Neuronal stem cell (in vitro differentiated cells): Measurements from ENCODE around the gene MICALL2.

Source experiments
- DNase-seq: peaks from one replicate; pipeline ENCODE4 v3.0.0-alpha.2; 2013; ENCODE audit warnings: low spot score
- H2AFZ ChIP-seq: one replicate; pipeline ENCODE4 v1.6.1; 2013; ENCODE audit warnings: mild to moderate bottlenecking, low read length, inconsistent platforms
- H2AK5ac ChIP-seq: 2 replicates; pipeline ENCODE4 v1.6.1; 2013; ENCODE audit warnings: low read depth, mild to moderate bottlenecking, inconsistent platforms, low read length, moderate library complexity, mixed read lengths
- H2BK120ac ChIP-seq: 2 replicates; pipeline ENCODE4 v1.6.1; 2013; ENCODE audit warnings: low read depth, mild to moderate bottlenecking, inconsistent platforms, low read length, moderate library complexity, mixed read lengths
- H2BK12ac ChIP-seq: one replicate; pipeline ENCODE4 v1.6.1; 2013; ENCODE audit warnings: low read length, inconsistent platforms
- H2BK15ac ChIP-seq: 2 replicates; pipeline ENCODE4 v1.6.1; 2013; ENCODE audit warnings: mild to moderate bottlenecking, low read length, inconsistent platforms, mixed read lengths
- H2BK5ac ChIP-seq: one replicate; pipeline ENCODE4 v1.6.1; 2013; ENCODE audit warnings: inconsistent platforms, mild to moderate bottlenecking, low read length, moderate library complexity
- H3K14ac ChIP-seq: one replicate; pipeline ENCODE4 v1.6.1; 2013; ENCODE audit warnings: low read length, inconsistent platforms
- H3K18ac ChIP-seq: 2 replicates; pipeline ENCODE4 v1.6.1; 2013; ENCODE audit warnings: low read length, inconsistent platforms
- H3K23ac ChIP-seq: 2 replicates; pipeline ENCODE4 v1.6.1; 2013; ENCODE audit warnings: low read depth, mild to moderate bottlenecking, mixed read lengths, low read length, inconsistent platforms; ENCODE audit not compliant: poor library complexity
- H3K27ac ChIP-seq: replicated peaks from 3 replicates; pipeline ENCODE4 v1.5.1; 2013; ENCODE audit warnings: low read length, inconsistent platforms
- H3K27me3 ChIP-seq, 3 experiments: 2 replicates each; pipeline ENCODE4 v1.6.1; 2013; ENCODE audit warnings: low read length in 3 of 3, mild to moderate bottlenecking in 2 of 3, inconsistent platforms in 1 of 3, low read depth in 1 of 3, mixed read lengths in 1 of 3, moderate library complexity in 1 of 3; ENCODE audit not compliant: control insufficient read depth in 3 of 3, insufficient read depth in 3 of 3
- H3K36me3 ChIP-seq, 2 donors: replicated peaks in 1 of 2; 2 replicates each; pipeline ENCODE4 v1.6.1; 2013; ENCODE audit warnings: low read length in 2 of 2; ENCODE audit not compliant: control insufficient read depth in 2 of 2, insufficient read depth in 2 of 2
- H3K4ac ChIP-seq: 2 replicates; pipeline ENCODE4 v1.6.1; 2013; ENCODE audit warnings: inconsistent platforms, mild to moderate bottlenecking, low read length, moderate library complexity
- H3K4me1 ChIP-seq, 2 donors: 1 replicate in 1 of 2; 2 replicates in 1 of 2; pipeline ENCODE4 v1.6.1; 2013; ENCODE audit warnings: low read length in 2 of 2, low read depth in 1 of 2; ENCODE audit not compliant: control insufficient read depth in 2 of 2, insufficient read depth in 1 of 2
- H3K4me2 ChIP-seq: one replicate; pipeline ENCODE4 v1.6.1; 2013; ENCODE audit warnings: mild to moderate bottlenecking, low read length, inconsistent platforms; ENCODE audit not compliant: insufficient read depth, poor library complexity, severe bottlenecking
- H3K4me3 ChIP-seq, 2 donors: 2 replicates each; pipeline ENCODE4 v1.5.1; 2013; ENCODE audit warnings: low read length in 2 of 2, mild to moderate bottlenecking in 2 of 2, inconsistent platforms in 1 of 2, moderate library complexity in 1 of 2
- H3K79me1 ChIP-seq: one replicate; pipeline ENCODE4 v1.6.1; 2013; ENCODE audit warnings: low read depth, mild to moderate bottlenecking, inconsistent platforms, low read length, moderate library complexity
- H3K9ac ChIP-seq: one replicate; pipeline ENCODE4 v1.6.1; 2013; ENCODE audit warnings: mild to moderate bottlenecking, low read depth, low read length, inconsistent platforms; ENCODE audit not compliant: poor library complexity
- H3K9me3 ChIP-seq, 2 donors: replicated peaks in 1 of 2; 2 replicates each; pipeline versions ENCODE3 to v1.6.1; 2013; ENCODE audit warnings: low read length in 2 of 2, mild to moderate bottlenecking in 2 of 2, inconsistent platforms in 1 of 2, low read depth in 1 of 2, mixed read lengths in 1 of 2, moderate library complexity in 1 of 2; ENCODE audit not compliant: control insufficient read depth in 2 of 2, insufficient read depth in 1 of 2
- H4K8ac ChIP-seq: one replicate; pipeline ENCODE4 v1.6.1; 2013; ENCODE audit warnings: low read depth, mild to moderate bottlenecking, inconsistent platforms, low read length, moderate library complexity
- H4K91ac ChIP-seq: one replicate; pipeline ENCODE4 v1.6.1; 2013; ENCODE audit warnings: low read length, low read depth, mild to moderate bottlenecking, inconsistent platforms; ENCODE audit not compliant: poor library complexity
- WGBS, 2 donors: extraction: QIAGEN DNeasy Blood & Tissue Kit; methylation state at CpG; one replicate each; pipeline ENCODE4 v1.1.7; 2013; ENCODE audit warnings: missing lambda C conversion rate in 2 of 2, mixed read lengths in 1 of 2; ENCODE audit not compliant: insufficient read length in 2 of 2, insufficient replicate concordance in 1 of 2; ENCODE audit errors: extremely low coverage in 2 of 2; 5-methylcytosine and 5-hydroxymethylcytosine counted together

The MICALL2 gene

DNA sequence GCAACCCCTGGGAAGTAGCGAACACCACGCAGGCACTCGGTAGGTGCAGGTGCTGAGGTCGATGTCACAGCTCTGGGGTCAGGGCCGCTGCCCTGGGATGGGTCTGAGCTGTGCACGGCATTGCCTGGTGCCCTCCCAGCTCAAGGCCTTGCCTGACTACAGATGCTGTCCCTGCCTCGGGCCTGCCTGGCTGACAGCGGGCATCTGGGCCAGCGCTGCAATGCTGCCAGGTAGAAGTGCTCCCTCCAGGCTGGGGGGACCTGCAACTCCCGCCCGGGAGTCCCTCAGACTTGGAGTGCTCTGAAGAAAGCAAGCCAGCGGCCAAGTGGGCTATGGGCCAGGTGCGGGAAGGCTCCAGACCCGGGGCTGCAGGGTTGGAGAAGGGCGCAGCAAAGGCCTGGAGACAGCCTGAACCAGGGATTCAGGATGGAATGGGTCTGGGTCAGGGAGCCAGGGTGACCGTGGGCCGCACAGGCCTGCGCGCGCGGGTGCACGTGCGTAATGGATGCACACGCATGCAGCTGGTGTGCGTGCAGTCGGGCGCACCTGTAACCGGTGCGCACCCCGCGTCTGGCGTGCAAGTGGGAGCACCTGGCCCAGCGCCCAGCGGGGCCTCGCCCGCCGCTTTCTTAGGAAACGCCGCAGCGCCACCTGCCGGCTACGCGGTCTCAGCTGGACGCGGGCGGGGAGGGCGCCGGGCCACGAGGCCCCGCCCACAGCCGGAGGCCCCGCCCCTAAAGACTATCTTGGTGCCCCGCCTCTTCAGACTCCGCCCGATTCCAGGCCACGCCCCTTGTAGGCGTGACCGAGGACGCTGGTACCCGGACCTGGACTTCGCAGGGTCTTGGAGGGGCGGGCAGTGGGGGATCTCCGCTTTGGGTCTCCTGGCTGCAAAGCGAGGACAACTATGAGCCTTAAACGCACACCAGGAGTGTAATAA, 46.7 kb downstream of the MICALL2 start:
- Histone ChIP-seq H2AK5ac (peak overlapping the region; percentile 99), H2BK120ac (no peak overlapping the region), H3K4me3 (peak overlapping the region in 1 of 2 donors; percentile 68), H3K36me3 (no peaks in the 10 kb centered on the region), H3K4ac (no peak overlapping the region), H3K79me1 (peaks cover 2% of the 10 kb centered on the region), H3K9ac (peak overlapping the region; percentile 70), H3K4me2 (peak overlapping the region; percentile 42), H3K9me3 (no peaks in the 10 kb centered on the region), H2BK12ac (no peak overlapping the region), H2BK5ac (peak overlapping the region; percentile 49), H2AFZ (peak overlapping the region; percentile 21), H3K27ac (no peak overlapping the region), H3K14ac (peak overlapping the region; percentile 56), H3K18ac (peak overlapping the region; percentile 94), H2BK15ac (peak overlapping the region; percentile 94), H3K23ac (peak overlapping the region; percentile 93), H4K91ac (peak overlapping the region; percentile 14), H3K27me3 (peaks cover 0 to 44% (median 9%) of the 10 kb centered on the region in 3 experiments), H3K4me1 (peaks cover 0 to 5% of the 10 kb centered on the region in 2 donors), H4K8ac (no peak overlapping the region)
- peak; percentile 90 for DNase-seq
- WGBS, 2 donors: no CpG with 5 or more reads among the region's 65 CpGs

DNA sequence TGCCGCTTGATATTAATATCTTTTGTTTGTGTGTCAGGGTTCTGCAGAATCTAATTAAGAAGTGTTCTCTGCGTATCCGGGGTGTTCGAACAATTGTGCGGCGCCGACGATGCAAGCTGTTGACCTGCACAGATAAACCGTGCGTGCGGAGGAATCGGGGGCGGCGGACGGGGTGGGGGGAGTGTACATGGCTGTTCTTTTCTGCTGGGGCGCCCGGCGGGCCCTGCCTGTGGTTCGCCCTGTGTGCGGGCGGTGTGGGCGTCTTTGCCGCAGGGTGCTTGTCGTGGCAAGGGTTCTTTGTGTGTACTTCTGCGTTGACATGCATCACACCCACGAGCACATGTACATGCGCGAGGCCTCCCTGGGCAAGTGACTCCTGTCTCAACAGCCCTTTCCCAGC, 47.9 kb downstream of the MICALL2 start:
- peak overlapping the region; percentile 60 for H2BK12ac ChIP-seq
- H3K27ac ChIP-seq: no peak overlapping the region
- peak overlapping the region; percentile 12 for H4K91ac ChIP-seq
- peak overlapping the region; percentile 94 for H3K14ac ChIP-seq
- no peak overlapping the region for H4K8ac ChIP-seq
- peaks cover 3% of the 10 kb centered on the region for H3K79me1 ChIP-seq
- WGBS, 2 donors: no CpG with 5 or more reads among the region's 28 CpGs
- H3K4me3 ChIP-seq: no peak overlapping the region
- no peak overlapping the region for H2AFZ ChIP-seq
- no peak overlapping the region for H3K9ac ChIP-seq
- DNase-seq: no peak
- peak overlapping the region; percentile 81 for H3K23ac ChIP-seq
- peaks cover 0 to 7% of the 10 kb centered on the region in 2 donors for H3K4me1 ChIP-seq
- H3K36me3 ChIP-seq: no peaks in the 10 kb centered on the region
- peak overlapping the region; percentile 39 for H2BK5ac ChIP-seq
- H3K4ac ChIP-seq: peak overlapping the region; percentile 11
- peak overlapping the region; percentile 96 for H2AK5ac ChIP-seq
- no peaks in the 10 kb centered on the region for H3K9me3 ChIP-seq
- peak overlapping the region; percentile 73 for H2BK15ac ChIP-seq
- H2BK120ac ChIP-seq: no peak overlapping the region
- no peak overlapping the region for H3K4me2 ChIP-seq
- peaks cover 0 to 52% (median 9%) of the 10 kb centered on the region in 3 experiments for H3K27me3 ChIP-seq
- peak overlapping the region; percentile 74 for H3K18ac ChIP-seq

DNA sequence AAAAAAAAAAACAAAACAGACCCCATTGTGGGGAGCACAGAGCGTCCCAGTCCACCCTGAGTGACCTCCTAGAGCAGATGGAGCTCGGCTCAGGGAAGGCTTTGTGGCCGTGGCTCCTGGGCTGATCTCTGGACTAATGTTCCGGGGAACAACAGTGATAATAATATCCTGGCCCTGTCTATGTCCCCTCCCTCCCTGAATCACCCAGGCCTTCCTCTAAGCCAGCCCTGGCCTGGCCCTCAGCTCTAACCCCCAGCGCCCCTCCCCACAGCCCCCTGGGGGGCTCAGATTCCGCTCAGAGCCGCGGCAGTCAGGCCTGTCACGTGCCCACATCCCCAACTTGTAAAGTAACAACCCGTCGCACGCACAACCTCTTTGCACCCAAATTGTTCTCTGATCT, 48.3 kb downstream of the MICALL2 start:
- Histone ChIP-seq H3K4me3 (no peak overlapping the region), H3K27ac (no peak overlapping the region), H3K9ac (no peak overlapping the region), H3K27me3 (peaks cover 0 to 56% (median 9%) of the 10 kb centered on the region in 3 experiments), H2BK120ac (no peak overlapping the region), H4K8ac (no peak overlapping the region), H3K23ac (no peak overlapping the region), H2AK5ac (peak overlapping the region; percentile 96), H3K9me3 (no peaks in the 10 kb centered on the region), H3K79me1 (peaks cover 6% of the 10 kb centered on the region), H3K36me3 (no peaks in the 10 kb centered on the region), H3K18ac (no peak overlapping the region), H3K4ac (peak overlapping the region; percentile 11), H2BK5ac (peak overlapping the region; percentile 39), H4K91ac (no peak overlapping the region), H3K14ac (no peak overlapping the region), H2BK15ac (no peak overlapping the region), H3K4me2 (no peak overlapping the region), H2BK12ac (no peak overlapping the region), H3K4me1 (peaks cover 0 to 7% of the 10 kb centered on the region in 2 donors), H2AFZ (no peak overlapping the region)
- no CpG with 5 or more reads among the region's 12 CpGs for WGBS, 2 donors
- DNase-seq: no peak

DNA sequence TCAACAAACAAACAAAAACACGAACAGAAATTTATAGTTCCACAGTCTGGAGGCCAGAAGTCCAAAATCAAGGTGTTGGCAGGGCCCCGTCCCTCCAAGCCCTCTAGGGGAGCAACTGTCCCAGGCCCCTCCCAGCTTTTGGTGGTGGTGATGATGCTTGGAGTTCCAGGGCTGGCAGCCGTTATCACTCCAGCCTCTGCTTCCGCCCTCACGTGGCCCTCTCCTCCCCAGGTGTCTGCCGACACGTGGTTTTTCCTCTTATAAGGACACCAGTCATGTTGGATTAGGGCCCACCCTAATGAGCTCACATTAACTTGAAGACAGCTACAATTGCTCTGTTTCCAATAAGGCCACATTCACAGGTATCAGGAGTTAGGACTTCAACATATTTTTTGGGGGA, 49.7 kb downstream of the MICALL2 start:
- no peak overlapping the region for H3K9ac ChIP-seq
- H3K27me3 ChIP-seq: peaks cover 0 to 64% (median 9%) of the 10 kb centered on the region in 3 experiments
- H4K8ac ChIP-seq: no peak overlapping the region
- H3K27ac ChIP-seq: no peak overlapping the region
- no peak overlapping the region for H2BK5ac ChIP-seq
- no peak overlapping the region for H3K4me2 ChIP-seq
- H3K18ac ChIP-seq: peak overlapping the region; percentile 11
- no peak overlapping the region for H4K91ac ChIP-seq
- H2AFZ ChIP-seq: no peak overlapping the region
- H3K23ac ChIP-seq: no peak overlapping the region
- H3K9me3 ChIP-seq: no peaks in the 10 kb centered on the region
- H2BK15ac ChIP-seq: peak overlapping the region; percentile 38
- no peak overlapping the region for H3K4ac ChIP-seq
- no peaks in the 10 kb centered on the region for H3K36me3 ChIP-seq
- H3K79me1 ChIP-seq: peaks cover 6% of the 10 kb centered on the region
- no CpG with 5 or more reads among the region's 7 CpGs for WGBS, 2 donors
- H3K4me3 ChIP-seq: no peak overlapping the region
- H3K14ac ChIP-seq: no peak overlapping the region
- peaks cover under 1 to 7% of the 10 kb centered on the region in 2 donors for H3K4me1 ChIP-seq
- H2BK120ac ChIP-seq: no peak overlapping the region
- H2AK5ac ChIP-seq: peak overlapping the region; percentile 41
- no peak overlapping the region for H2BK12ac ChIP-seq
- no peak for DNase-seq
